T-cell (primary cell): ENCODE data around the gene SMCO1. TPM values are rescaled to one million over a fixed set of nuclear protein-coding genes. Genes with fewer than 3 reads are reported as not detected.

Experiments
- ATAC-seq, 4 experiments: fragments of 200-7000 bp in 3 of 4; fragments of 150-1000 bp in 1 of 4; cut with Tn5 transposase; replicated peaks in 1 of 4; 1 replicate in 3 of 4; 2 replicates in 1 of 4; pipeline ENCODE4 v1.10.0; 2021; ENCODE audit warnings: moderate library complexity in 3 of 4, mild to moderate bottlenecking in 2 of 4, moderate number of reproducible peaks in 1 of 4
- CTCF ChIA-PET, 2 donors: fragments of 300-600 bp; sonication (Branson Sonifier 250); formaldehyde crosslinking; loops; one replicate each; lab custom pipeline; 2022; ENCODE audit warnings: antibody characterized with exemption in 2 of 2; lab: Charles Lee
- POLR2A ChIA-PET, 2 donors: fragments of 300-600 bp; sonication (Branson Sonifier 250); formaldehyde crosslinking; loops; one replicate each; lab custom pipeline; 2022; ENCODE audit warnings: antibody characterized with exemption in 2 of 2; lab: Charles Lee
- DNase-seq, 35 experiments: peaks; one replicate each; pipeline versions ENCODE4 v3.0.0 to v3.0.0-alpha.2; 2013 to 2023
- H3K27ac ChIP-seq: one replicate; pipeline ENCODE4 v1.5.1; 2013; ENCODE audit warnings: low read length
- H3K27me3 ChIP-seq, 2 experiments: replicated peaks in 1 of 2; 1 replicate in 1 of 2; 2 replicates in 1 of 2; pipeline versions ENCODE4 v1.6.1 to v1.7.0; 2013; ENCODE audit warnings: low read length in 1 of 2, mixed read lengths in 1 of 2; ENCODE audit not compliant: control insufficient read depth in 2 of 2, insufficient read depth in 2 of 2; ENCODE audit errors: extremely low read depth in 1 of 2
- H3K36me3 ChIP-seq, 2 donors: 1 replicate in 1 of 2; 2 replicates in 1 of 2; pipeline versions ENCODE4 v1.6.1 to v1.7.0; 2013; ENCODE audit warnings: low read length in 1 of 2; ENCODE audit not compliant: control insufficient read depth in 2 of 2, insufficient read depth in 1 of 2; ENCODE audit errors: extremely low read depth in 1 of 2
- H3K4me1 ChIP-seq, 2 experiments: 1 replicate in 1 of 2; 2 replicates in 1 of 2; pipeline versions ENCODE4 v1.6.1 to v1.7.0; 2013; ENCODE audit warnings: low read length in 2 of 2, mixed read lengths in 1 of 2; ENCODE audit not compliant: insufficient read depth in 2 of 2, control insufficient read depth in 1 of 2; ENCODE audit errors: extremely low read depth in 1 of 2
- H3K4me3 ChIP-seq, 2 donors: 1 replicate in 1 of 2; 2 replicates in 1 of 2; pipeline versions ENCODE4 v1.5.1 to v1.7.0; 2013; ENCODE audit warnings: mild to moderate bottlenecking in 2 of 2, low read length in 1 of 2, moderate library complexity in 1 of 2; ENCODE audit not compliant: control insufficient read depth in 1 of 2; ENCODE audit errors: extremely low read depth in 1 of 2
- H3K9me3 ChIP-seq: 2 replicates; pipeline ENCODE4 v1.7.0; 2013
- H3K27ac Mint-ChIP-seq, 2 donors: one replicate each; pipeline ENCODE4 v1.8.0; 2020 to 2021; ENCODE audit warnings: mild to moderate bottlenecking in 2 of 2, mixed read lengths in 2 of 2
- H3K27me3 Mint-ChIP-seq, 2 donors: one replicate each; pipeline ENCODE4 v1.8.0; 2021 to 2022; ENCODE audit warnings: mixed read lengths in 2 of 2
- H3K36me3 Mint-ChIP-seq: one replicate; pipeline ENCODE4 v1.8.0; 2021; ENCODE audit warnings: mixed read lengths
- H3K4me1 Mint-ChIP-seq, 3 donors: one replicate each; pipeline ENCODE4 v1.8.0; 2020 to 2022; ENCODE audit warnings: mixed read lengths in 3 of 3, mild to moderate bottlenecking in 1 of 3
- H3K4me3 Mint-ChIP-seq, 3 donors: one replicate each; pipeline ENCODE4 v1.8.0; 2020 to 2022; ENCODE audit warnings: mild to moderate bottlenecking in 3 of 3, mixed read lengths in 3 of 3, moderate library complexity in 3 of 3
- H3K9me3 Mint-ChIP-seq, 3 donors: one replicate each; pipeline ENCODE4 v1.8.0; 2020 to 2022; ENCODE audit warnings: mixed read lengths in 3 of 3
- WGBS: methylation state at CpG from one replicate; pipeline ENCODE4 v1.1.5; 2013; ENCODE audit warnings: missing lambda C conversion rate; ENCODE audit not compliant: insufficient coverage; 5-methylcytosine and 5-hydroxymethylcytosine counted together
- total RNA-seq, 35 experiments: library from RNA in 6 of 35; stranded (reverse) in 6 of 35; fragments of 120-200 nt in 1 of 35; gene quantifications; one replicate each; pipeline versions ENCODE4 v1.2.1 to v1.2.4 and lab custom pipeline; 2013 to 2026

Gene SMCO1, protein sequence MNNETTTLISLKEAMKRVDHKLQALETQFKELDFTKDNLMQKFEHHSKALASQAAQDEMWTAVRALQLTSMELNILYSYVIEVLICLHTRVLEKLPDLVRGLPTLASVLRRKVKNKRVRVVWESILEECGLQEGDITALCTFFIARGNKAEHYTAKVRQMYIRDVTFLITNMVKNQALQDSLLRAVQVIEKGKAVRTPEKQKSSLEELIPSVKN
- total RNA-seq (not detected), total RNA-seq (lab: John Stamatoyannopoulos, UW) (0 to 0.07 (median 0) reads per million in 29 experiments)
- not detected for total RNA-seq (2013)

GRCh38 chr3:196514913-196515621 is at the start of gene SMCO1:
Gene SMCO1, minus strand, starts transcription at chr3:196515346. Its CDS starts 137 bp downstream, at chr3:196515209.
- no peak within 1 kb of the TSS for H3K27ac ChIP-seq
- peaks cover 3 to 21% (median 13%) of the 10 kb centered on the region in 3 donors for H3K9me3 Mint-ChIP-seq
- H3K4me1 ChIP-seq: no peaks in the 10 kb centered on the region
- peaks cover 10% of the 10 kb centered on the region for H3K36me3 Mint-ChIP-seq
- peaks cover 0 to 8% of the 10 kb centered on the region in 2 donors for H3K27me3 Mint-ChIP-seq
- ChIA-PET CTCF (interaction anchor here in 1 of 2 donors (0.6 kb wide), 1 partner anchor 10 kb away, joined by 3 read pairs; no protein-coding TSS in a partner anchor), POLR2A (no interaction called here)
- H3K27me3 ChIP-seq: peaks cover 0 to 9% of the 10 kb centered on the region in 2 experiments
- ATAC-seq (no peak), DNase-seq (no peak)
- H3K4me3 ChIP-seq: no peak within 1 kb of the TSS
- H3K36me3 ChIP-seq: no peaks in the 10 kb centered on the region
- WGBS: 95% methylated on average over 7 of the region's 10 CpGs
- H3K4me3 Mint-ChIP-seq: no peak within 1 kb of the TSS
- peaks cover 0 to 4% (median 0%) of the 10 kb centered on the region in 3 donors for H3K4me1 Mint-ChIP-seq
- no peak within 1 kb of the TSS for H3K27ac Mint-ChIP-seq
- H3K9me3 ChIP-seq: peaks cover 4% of the 10 kb centered on the region

DNA sequence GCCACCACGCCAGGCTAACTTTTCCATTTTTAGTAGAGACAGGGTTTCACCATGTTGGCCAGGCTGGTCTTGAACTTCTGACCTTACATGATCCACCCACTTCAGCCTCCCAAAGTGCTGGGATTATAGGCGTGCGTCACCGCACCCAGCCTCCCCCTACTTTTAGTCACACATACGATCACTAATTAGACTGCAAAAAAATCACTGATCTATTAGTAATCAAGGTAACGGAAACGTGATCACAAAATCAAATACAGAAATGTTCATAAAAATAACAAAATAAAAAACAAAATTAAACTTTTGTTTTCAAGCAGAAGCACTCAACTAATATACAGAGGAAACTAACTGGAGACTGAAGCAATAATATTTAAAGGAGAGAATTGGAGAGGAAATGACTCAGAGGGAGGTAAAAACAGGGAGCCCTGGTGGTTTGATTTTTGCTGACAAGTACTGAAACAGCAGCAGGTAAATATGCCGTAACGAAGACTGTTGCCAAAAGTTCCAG is 48.6 kb upstream of the SMCO1 start:
- peaks cover 6 to 22% of the 10 kb centered on the region in 2 experiments for H3K4me1 ChIP-seq
- H3K4me3 Mint-ChIP-seq: peak overlapping the region; percentile 58 to 71 (median 64)
- H3K27ac Mint-ChIP-seq: peak overlapping the region; percentile 93 to 96
- H3K9me3 ChIP-seq: no peaks in the 10 kb centered on the region
- peaks cover 40 to 70% (median 62%) of the 10 kb centered on the region in 3 donors for H3K4me1 Mint-ChIP-seq
- no peaks in the 10 kb centered on the region for H3K27me3 Mint-ChIP-seq
- ChIA-PET POLR2A (interaction anchor here in 1 of 2 donors (0.6 kb wide), 1 partner anchor 304 kb away, joined by 4 read pairs; the partner anchor contains the start of gene SENP5), CTCF (no interaction called here)
- DNase-seq: peak in 3 of 35 experiments; percentile 15 to 52 (median 18)
- WGBS: 82% methylated on average over 1 of the region's 9 CpGs
- no peaks in the 10 kb centered on the region for H3K27me3 ChIP-seq
- H3K4me3 ChIP-seq: no peak overlapping the region
- peaks cover 23% of the 10 kb centered on the region for H3K36me3 Mint-ChIP-seq
- no peak for ATAC-seq
- peak overlapping the region; percentile 68 for H3K27ac ChIP-seq
- no peaks in the 10 kb centered on the region for H3K9me3 Mint-ChIP-seq
- H3K36me3 ChIP-seq: peaks cover 0 to 16% of the 10 kb centered on the region in 2 donors

- Histone ChIP-seq H3K27me3 (no peaks in the 10 kb centered on the region), H3K36me3 (peaks cover 0 to 11% of the 10 kb centered on the region in 2 donors), H3K9me3 (no peaks in the 10 kb centered on the region), H3K4me3 (no peak overlapping the region), H3K4me1 (peaks cover 0 to 12% of the 10 kb centered on the region in 2 experiments), H3K27ac (no peak overlapping the region)
- H3K4me1 Mint-ChIP-seq: peaks cover 34 to 52% (median 52%) of the 10 kb centered on the region in 3 donors
- CTCF ChIA-PET: interaction anchor here in 1 of 2 donors (1.0 kb wide), 1 partner anchor 310 kb away, joined by 3 read pairs; no protein-coding TSS in a partner anchor
- H3K36me3 Mint-ChIP-seq: peaks cover 26% of the 10 kb centered on the region
- ATAC-seq: peak in 2 of 4 experiments; percentile 30 to 47
- H3K27me3 Mint-ChIP-seq: no peaks in the 10 kb centered on the region
- DNase-seq: no peak
- H3K4me3 Mint-ChIP-seq: no peak overlapping the region
- WGBS: 41% methylated on average over 3 of the region's 3 CpGs
- peak overlapping the region; percentile 40 to 63 for H3K27ac Mint-ChIP-seq
- POLR2A ChIA-PET: interaction anchor here in 1 of 2 donors (0.7 kb wide), 1 partner anchor 160 kb away, joined by 4 read pairs; no protein-coding TSS in a partner anchor
- no peaks in the 10 kb centered on the region for H3K9me3 Mint-ChIP-seq
These were observed 44.7 kb upstream of the SMCO1 start for GRCh38 chr3:196559826-196560225.

DNA sequence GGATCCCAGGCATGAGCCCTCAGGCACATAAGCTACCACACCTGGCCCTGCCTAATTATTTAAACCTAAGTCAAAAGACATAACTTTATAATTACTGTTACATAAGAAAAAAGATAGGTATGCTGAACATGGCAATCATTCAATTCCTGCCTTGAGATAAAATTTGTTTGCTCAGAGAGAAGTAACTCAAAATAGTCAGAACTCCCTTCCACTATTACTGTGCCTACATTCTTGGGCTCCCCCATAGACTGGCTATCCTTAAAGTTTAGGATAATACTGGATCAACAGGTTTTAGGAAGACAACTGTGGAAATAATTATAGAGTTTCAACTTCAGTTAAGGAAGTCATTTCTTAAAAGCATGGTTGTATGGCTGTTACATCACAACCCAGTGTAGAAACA is 43.3 kb upstream of the SMCO1 start:
- Histone ChIP-seq H3K9me3 (no peaks in the 10 kb centered on the region), H3K4me1 (peaks cover 0 to 5% of the 10 kb centered on the region in 2 experiments), H3K36me3 (peaks cover 0 to 15% of the 10 kb centered on the region in 2 donors), H3K27me3 (no peaks in the 10 kb centered on the region), H3K4me3 (no peak overlapping the region), H3K27ac (no peak overlapping the region)
- Mint-ChIP-seq H3K4me1 (peaks cover 27 to 42% (median 40%) of the 10 kb centered on the region in 3 donors), H3K36me3 (peaks cover 33% of the 10 kb centered on the region), H3K9me3 (no peaks in the 10 kb centered on the region), H3K27me3 (no peaks in the 10 kb centered on the region), H3K27ac (no peak overlapping the region), H3K4me3 (no peak overlapping the region)
- ATAC-seq (no peak), DNase-seq (no peak)
- ChIA-PET POLR2A (no interaction called here), CTCF (no interaction called here)

DNA sequence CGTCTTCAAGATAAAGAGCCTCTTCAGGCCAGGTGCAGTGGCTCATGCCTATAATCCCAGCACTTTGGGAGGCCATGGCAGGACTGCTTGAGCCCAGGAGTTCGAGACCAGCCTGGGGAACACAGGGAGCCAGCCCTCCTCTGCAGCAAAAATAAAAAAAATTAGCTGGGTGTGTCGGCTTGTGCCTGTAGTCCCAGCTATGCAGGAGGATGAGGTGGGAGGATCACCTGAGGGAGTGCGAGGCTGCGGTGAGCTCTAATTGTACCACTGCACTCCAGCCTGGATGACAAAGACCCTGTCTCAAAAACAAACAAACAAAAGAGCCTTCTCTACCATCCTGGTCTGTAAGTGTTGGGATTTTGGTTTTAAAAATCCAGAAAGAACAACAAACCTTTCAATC is 42.1 kb upstream of the SMCO1 start:
- Histone ChIP-seq H3K27ac (no peak overlapping the region), H3K27me3 (no peaks in the 10 kb centered on the region), H3K4me1 (no peaks in the 10 kb centered on the region), H3K36me3 (peaks cover 0 to 15% of the 10 kb centered on the region in 2 donors), H3K4me3 (no peak overlapping the region), H3K9me3 (no peaks in the 10 kb centered on the region)
- POLR2A ChIA-PET: no interaction called here
- 73% methylated on average over 2 of the region's 5 CpGs for WGBS
- ATAC-seq (no peak), DNase-seq (no peak)
- Mint-ChIP-seq H3K27me3 (no peaks in the 10 kb centered on the region), H3K4me3 (no peak overlapping the region), H3K36me3 (peaks cover 30% of the 10 kb centered on the region), H3K9me3 (no peaks in the 10 kb centered on the region), H3K27ac (no peak overlapping the region), H3K4me1 (peaks cover 27 to 36% (median 31%) of the 10 kb centered on the region in 3 donors)
- CTCF ChIA-PET: no interaction called here

DNA sequence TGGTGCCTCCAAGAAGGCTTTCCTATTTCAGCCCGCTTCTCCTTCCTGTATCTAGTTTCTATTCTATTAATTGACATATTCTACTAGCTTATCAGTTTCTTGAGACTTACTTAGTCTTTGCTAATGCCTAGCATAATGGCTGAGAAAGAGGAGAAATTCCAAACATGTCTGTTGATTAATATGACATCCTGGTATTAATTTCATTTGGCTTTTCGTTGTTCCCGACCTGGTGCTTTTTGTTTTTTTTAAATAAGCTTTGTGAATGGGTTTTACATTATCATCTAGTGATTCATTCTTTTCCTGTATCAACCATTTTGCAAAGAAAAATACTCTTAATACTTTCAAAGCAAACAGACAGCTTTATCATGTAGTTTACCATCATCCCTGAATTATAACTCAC is 40.1 kb upstream of the SMCO1 start:
- Mint-ChIP-seq H3K27ac (peak overlapping the region in 1 of 2 donors; percentile 40), H3K36me3 (peaks cover 21% of the 10 kb centered on the region), H3K4me3 (no peak overlapping the region), H3K27me3 (no peaks in the 10 kb centered on the region), H3K9me3 (peaks cover 0 to 1% (median 0%) of the 10 kb centered on the region in 3 donors), H3K4me1 (peaks cover 19 to 26% (median 22%) of the 10 kb centered on the region in 3 donors)
- DNase-seq (no peak), ATAC-seq (no peak)
- CTCF ChIA-PET: interaction anchor here in 1 of 2 donors (0.6 to 1.6 kb wide), 3 partner anchors 11 to 37 kb away, joined by 3 to 5 read pairs (median 4); no protein-coding TSS in a partner anchor
- H3K27me3 ChIP-seq: no peaks in the 10 kb centered on the region
- POLR2A ChIA-PET: interaction anchor here in 1 of 2 donors (0.6 kb wide), 1 partner anchor 896 kb away, joined by 8 read pairs; no protein-coding TSS in a partner anchor
- no peaks in the 10 kb centered on the region for H3K9me3 ChIP-seq
- H3K4me3 ChIP-seq: no peak overlapping the region
- peaks cover 0 to 7% of the 10 kb centered on the region in 2 donors for H3K36me3 ChIP-seq
- WGBS: no CpG with 5 or more reads among the region's 3 CpGs
- H3K27ac ChIP-seq: no peak overlapping the region
- no peaks in the 10 kb centered on the region for H3K4me1 ChIP-seq
